Smooth muscle cell (in vitro differentiated cells): ENCODE results near the gene MICB. TPM values are rescaled to one million over a fixed set of nuclear protein-coding genes. Genes with fewer than 3 reads are reported as not detected.
"Not testable (repeated sequence)": the region's sequence is repeated elsewhere in the genome, so short reads cannot be mapped to it uniquely, and the experiment has no call there.

ENCODE experiments used
- DNase-seq: peaks from one replicate; lab custom pipeline; 2025; ENCODE audit not compliant: unreplicated experiment; lab: John Stamatoyannopoulos, UW
- H2AFZ ChIP-seq: fragments of 200-600 bp; sonication (generic); 2 replicates; pipeline ENCODE4 v1.6.0; 2016; ENCODE audit warnings: antibody characterized with exemption, low read depth, mild to moderate bottlenecking
- H3F3A ChIP-seq: fragments of 200-600 bp; sonication (generic); 2 replicates; pipeline ENCODE4 v1.6.0; 2017; ENCODE audit warnings: antibody characterized with exemption, low read depth
- H3K27ac ChIP-seq: fragments of 200-600 bp; sonication (generic); 2 replicates; pipeline ENCODE4 v1.5.1; 2016; ENCODE audit warnings: low read depth, mild to moderate bottlenecking
- H3K27me3 ChIP-seq: fragments of 200-600 bp; sonication (generic); 2 replicates; pipeline ENCODE4 v1.6.1; 2016; ENCODE audit warnings: low read depth, mild to moderate bottlenecking
- H3K36me3 ChIP-seq: fragments of 200-600 bp; sonication (generic); 2 replicates; pipeline ENCODE4 v1.5.1; 2016; ENCODE audit warnings: low read depth
- H3K4me1 ChIP-seq: fragments of 200-600 bp; sonication (generic); 2 replicates; pipeline ENCODE4 v1.5.1; 2016; ENCODE audit warnings: low read depth
- H3K4me2 ChIP-seq: fragments of 200-600 bp; sonication (generic); 2 replicates; pipeline ENCODE4 v1.6.0; 2016; ENCODE audit warnings: mild to moderate bottlenecking
- H3K4me3 ChIP-seq: fragments of 200-600 bp; sonication (generic); 2 replicates; pipeline ENCODE4 v1.5.1; 2016; ENCODE audit warnings: mild to moderate bottlenecking
- H3K79me2 ChIP-seq: fragments of 200-600 bp; sonication (generic); 2 replicates; pipeline ENCODE4 v1.6.0; 2016; ENCODE audit warnings: low read depth, mild to moderate bottlenecking
- H3K9ac ChIP-seq: fragments of 200-600 bp; sonication (generic); 2 replicates; pipeline ENCODE4 v1.6.0; 2016; ENCODE audit warnings: low read depth
- H3K9me3 ChIP-seq: fragments of 200-600 bp; sonication (generic); replicated peaks from 2 replicates; pipeline ENCODE4 v1.5.1; 2016; ENCODE audit warnings: low read depth
- H4K20me1 ChIP-seq: fragments of 200-600 bp; sonication (generic); 2 replicates; pipeline ENCODE4 v1.6.0; 2016; ENCODE audit warnings: low read depth
- CTCF ChIP-seq: fragments of 200-600 bp; sonication (generic); IDR thresholded peaks from 2 replicates; pipeline ENCODE4 v1.5.1; 2017; ENCODE audit warnings: borderline replicate concordance, mild to moderate bottlenecking, antibody characterized with exemption; ENCODE audit not compliant: insufficient read depth, poor library complexity, severe bottlenecking
- WGBS: methylation state at CpG from one replicate; pipeline ENCODE4 v1.1.7; 2016; ENCODE audit warnings: low lambda C conversion rate; 5-methylcytosine and 5-hydroxymethylcytosine counted together
- polyA plus RNA-seq: library from polyadenylated mRNA; unstranded; fragments of >200 nt; fragmentation: Nextera tagmentation; extraction: Ambion mirVana; gene quantifications from 2 replicates; pipeline ENCODE4 v1.2.1, GENCODE V29; 2016
- total RNA-seq: library from RNA; depleted of rRNA; stranded (reverse); fragments of >200 nt; gene quantifications from 2 replicates; pipeline ENCODE4 v1.2.3, GENCODE V29; 2014

MICB gene
- total and polyA plus RNA-seq, 2 experiments from 2014 or later: 2.4 to 2.9 TPM

GRCh38 chr6:31498748-31499147 is 803 bp downstream of the MICB start:
- Histone ChIP-seq H3F3A (no peaks in the 10 kb centered on the region), H3K4me1 (peaks cover 3% of the 10 kb centered on the region), H2AFZ (no peak overlapping the region), H3K4me2 (peak overlapping the region; percentile 36), H3K4me3 (peak overlapping the region; percentile 1), H3K27me3 (peaks cover 38% of the 10 kb centered on the region), H4K20me1 (no peaks in the 10 kb centered on the region), H3K36me3 (no peaks in the 10 kb centered on the region), H3K27ac (no peak overlapping the region), H3K9ac (no peak overlapping the region), H3K9me3 (no peaks in the 10 kb centered on the region), H3K79me2 (no peaks in the 10 kb centered on the region)
- DNase-seq: no peak
- no peak for TF ChIP-seq CTCF
- WGBS: 3% methylated on average over 21 of the region's 21 CpGs

- not testable (repeated sequence) for H3K9ac ChIP-seq, H3K4me2 ChIP-seq, H2AFZ ChIP-seq, H3F3A ChIP-seq, H3K27ac ChIP-seq, H3K9me3 ChIP-seq, H3K4me1 ChIP-seq, H3K79me2 ChIP-seq, H3K36me3 ChIP-seq, DNase-seq, H3K4me3 ChIP-seq, H4K20me1 ChIP-seq
- H3K27me3 ChIP-seq: peaks cover 38% of the 10 kb centered on the region
- 78% methylated on average over 1 of the region's 2 CpGs for WGBS
Measured at GRCh38 chr6:31499648-31500047, 1.7 kb downstream of the MICB start.

GRCh38 chr6:31502586-31502985 is 4.6 kb downstream of the MICB start:
- Histone ChIP-seq H4K20me1 (no peaks in the 10 kb centered on the region), H3K4me1 (no peaks in the 10 kb centered on the region), H3K4me3 (no peak overlapping the region), H3K9me3 (no peaks in the 10 kb centered on the region), H3K27me3 (peaks cover 35% of the 10 kb centered on the region), H3K36me3 (no peaks in the 10 kb centered on the region), H3K27ac (no peak overlapping the region), H3K9ac (no peak overlapping the region), H3F3A (no peaks in the 10 kb centered on the region), H3K4me2 (no peak overlapping the region), H2AFZ (no peak overlapping the region), H3K79me2 (no peaks in the 10 kb centered on the region)
- no peak for TF ChIP-seq CTCF
- DNase-seq: no peak

- H2AFZ ChIP-seq, DNase-seq, H3F3A ChIP-seq, H4K20me1 ChIP-seq, H3K9ac ChIP-seq, H3K27me3 ChIP-seq, H3K4me1 ChIP-seq, H3K79me2 ChIP-seq, H3K4me3 ChIP-seq, H3K9me3 ChIP-seq, H3K27ac ChIP-seq, H3K36me3 ChIP-seq, H3K4me2 ChIP-seq: not testable (repeated sequence)
- 36% methylated on average over 2 of the region's 2 CpGs for WGBS
Measured at GRCh38 chr6:31509036-31509435, 11.1 kb downstream of the MICB start.

GRCh38 chr6:31510007-31510406 is 12.1 kb downstream of the MICB start:
- WGBS: 85% methylated on average over 4 of the region's 4 CpGs

More at GRCh38 chr6:31510007-31510406, 12.1 kb downstream of the MICB start:
- H3F3A ChIP-seq: no peaks in the 10 kb centered on the region
- H3K79me2 ChIP-seq: no peaks in the 10 kb centered on the region
- no peaks in the 10 kb centered on the region for H3K4me1 ChIP-seq
- H2AFZ ChIP-seq: no peak overlapping the region
- H3K27me3 ChIP-seq: no peaks in the 10 kb centered on the region
- no peak for DNase-seq
- no peak overlapping the region for H3K27ac ChIP-seq
- TF ChIP-seq CTCF: no peak
- no peak overlapping the region for H3K4me2 ChIP-seq
- H3K36me3 ChIP-seq: no peaks in the 10 kb centered on the region
- no peak overlapping the region for H3K4me3 ChIP-seq
- no peak overlapping the region for H3K9ac ChIP-seq
- H3K9me3 ChIP-seq: no peaks in the 10 kb centered on the region
- no peaks in the 10 kb centered on the region for H4K20me1 ChIP-seq
